GM19043 (cell line): ENCODE results near the gene PRSS35.
"Not testable (repeated sequence)": the region's sequence is repeated elsewhere in the genome, so short reads cannot be mapped to it uniquely, and the experiment has no call there.

Source experiments
- ATAC-seq: cut with Tn5 transposase; IDR thresholded peaks from one replicate; pipeline ENCODE4 v1.9.1; 2021; ENCODE audit warnings: low read depth; ENCODE audit not compliant: unreplicated experiment

PRSS35 gene, protein sequence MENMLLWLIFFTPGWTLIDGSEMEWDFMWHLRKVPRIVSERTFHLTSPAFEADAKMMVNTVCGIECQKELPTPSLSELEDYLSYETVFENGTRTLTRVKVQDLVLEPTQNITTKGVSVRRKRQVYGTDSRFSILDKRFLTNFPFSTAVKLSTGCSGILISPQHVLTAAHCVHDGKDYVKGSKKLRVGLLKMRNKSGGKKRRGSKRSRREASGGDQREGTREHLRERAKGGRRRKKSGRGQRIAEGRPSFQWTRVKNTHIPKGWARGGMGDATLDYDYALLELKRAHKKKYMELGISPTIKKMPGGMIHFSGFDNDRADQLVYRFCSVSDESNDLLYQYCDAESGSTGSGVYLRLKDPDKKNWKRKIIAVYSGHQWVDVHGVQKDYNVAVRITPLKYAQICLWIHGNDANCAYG

DNA sequence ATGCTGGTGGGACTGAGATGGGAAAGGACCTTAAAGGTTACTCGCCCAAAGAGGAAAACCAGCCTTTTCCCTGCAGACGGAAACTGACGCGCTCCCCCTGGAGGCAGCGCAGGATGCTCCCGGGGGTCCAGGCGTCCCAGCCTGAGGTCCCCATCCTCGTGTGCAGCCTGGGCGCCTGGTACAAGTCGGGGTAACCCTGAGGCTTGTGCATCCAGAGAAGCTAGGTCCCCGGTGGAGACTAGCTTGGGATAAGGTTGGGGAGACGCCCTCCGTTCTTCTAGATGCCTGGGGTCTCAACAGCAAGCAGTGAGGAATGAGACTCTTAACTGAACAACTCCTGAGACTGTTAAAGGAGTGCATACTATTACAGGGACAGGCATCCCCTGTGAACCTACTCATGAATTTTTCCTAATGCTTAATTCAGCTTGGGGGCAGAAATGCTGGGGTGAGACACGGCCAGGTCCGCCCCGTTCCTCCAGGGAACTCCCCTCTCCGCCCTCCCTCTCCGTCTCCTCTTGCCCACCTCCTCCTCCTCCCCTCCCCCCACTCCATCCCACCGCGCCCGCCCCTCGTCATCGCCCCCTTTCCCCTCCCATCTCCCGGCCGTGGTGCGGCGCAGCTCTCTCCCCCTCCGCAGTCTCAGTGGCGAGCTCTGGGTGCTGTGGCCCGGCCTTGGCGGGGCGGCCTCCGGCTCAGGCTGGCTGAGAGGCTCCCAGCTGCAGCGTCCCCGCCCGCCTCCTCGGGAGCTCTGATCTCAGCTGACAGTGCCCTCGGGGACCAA, at the start of gene PRSS35:
Gene PRSS35, plus strand, starts transcription at position 634 of the 781 bp plus-strand sequence. CDS start 10,908 bp downstream, outside the sequence.
- ATAC-seq, result peak; percentile 53

DNA sequence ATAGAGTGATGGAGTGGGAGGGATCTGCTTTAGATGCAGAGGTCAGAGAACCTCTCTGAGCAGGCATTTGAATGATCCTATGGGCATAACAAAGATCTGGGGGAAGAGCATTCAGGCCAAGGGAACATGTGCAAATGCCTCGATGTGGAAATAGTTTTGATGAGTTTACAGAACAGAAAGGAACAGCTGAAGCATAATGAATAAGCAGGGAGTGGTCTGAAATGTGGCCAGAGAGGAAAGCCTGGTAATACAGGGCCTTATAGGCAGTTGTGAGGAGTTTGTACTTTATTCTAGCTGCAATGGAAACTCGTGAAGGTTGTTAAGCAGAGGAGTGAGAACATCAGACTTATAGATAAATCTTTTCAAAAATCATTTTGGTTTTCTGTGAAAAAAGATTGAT, 48.4 kb upstream of the PRSS35 start:
- ATAC-seq, result no peak

- no peak for ATAC-seq
These were observed 47.8 kb upstream of the PRSS35 start for GRCh38 chr6:83464381-83465140.

- ATAC-seq, result no peak
These were observed 46.0 kb upstream of the PRSS35 start for GRCh38 chr6:83466328-83466727.

DNA sequence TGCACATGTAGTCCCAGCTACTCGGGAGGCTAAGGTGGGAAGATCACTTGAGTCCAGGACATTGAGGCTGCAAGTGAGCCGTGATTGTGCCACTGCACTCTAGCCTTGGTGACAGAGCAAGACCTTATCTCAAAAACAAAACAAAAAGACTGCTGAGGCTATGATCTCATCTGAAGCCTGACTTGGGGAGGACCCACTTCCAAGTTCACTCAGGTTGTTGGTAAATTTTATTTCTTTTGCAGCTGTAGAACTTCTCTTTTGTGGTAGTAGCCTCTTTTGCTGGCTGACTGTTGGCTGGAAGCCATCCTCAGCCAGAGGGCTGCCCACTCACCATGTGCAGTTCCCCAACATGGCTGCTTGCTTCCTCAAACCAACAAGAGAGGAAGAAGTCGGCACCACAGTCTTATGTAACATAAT, 44.7 kb upstream of the PRSS35 start:
- ATAC-seq, result no peak

DNA sequence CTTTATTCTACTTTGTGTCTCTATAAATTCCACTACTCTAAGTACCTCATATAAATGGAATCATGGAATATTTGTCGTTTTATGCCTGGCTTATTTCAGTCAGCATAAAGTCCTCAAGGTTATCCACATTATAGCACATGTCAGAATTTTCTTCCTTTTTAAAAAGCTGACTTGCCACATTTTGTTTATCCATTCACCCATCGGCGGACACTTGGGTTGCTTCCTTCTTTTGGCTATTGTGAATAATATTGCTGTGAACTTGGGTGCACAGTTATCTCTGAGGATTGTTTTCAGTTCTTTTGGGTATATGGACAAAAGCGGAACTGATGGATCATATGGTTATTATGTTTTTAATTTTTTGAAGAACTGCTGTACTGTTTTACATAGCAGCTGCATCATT, 42.3 kb upstream of the PRSS35 start:
- no peak for ATAC-seq

GRCh38 chr6:83470587-83470986, 41.7 kb upstream of the PRSS35 start:
- no peak for ATAC-seq

- no peak for ATAC-seq
These were observed 39.6 kb upstream of the PRSS35 start for GRCh38 chr6:83472767-83473166.

- ATAC-seq, result no peak
These were observed 38.0 kb upstream of the PRSS35 start for GRCh38 chr6:83474309-83474708.

GRCh38 chr6:83476971-83477370, 35.4 kb upstream of the PRSS35 start:
- ATAC-seq, result no peak

- ATAC-seq, result no peak
These were observed 32.9 kb upstream of the PRSS35 start for GRCh38 chr6:83479389-83479788.

DNA sequence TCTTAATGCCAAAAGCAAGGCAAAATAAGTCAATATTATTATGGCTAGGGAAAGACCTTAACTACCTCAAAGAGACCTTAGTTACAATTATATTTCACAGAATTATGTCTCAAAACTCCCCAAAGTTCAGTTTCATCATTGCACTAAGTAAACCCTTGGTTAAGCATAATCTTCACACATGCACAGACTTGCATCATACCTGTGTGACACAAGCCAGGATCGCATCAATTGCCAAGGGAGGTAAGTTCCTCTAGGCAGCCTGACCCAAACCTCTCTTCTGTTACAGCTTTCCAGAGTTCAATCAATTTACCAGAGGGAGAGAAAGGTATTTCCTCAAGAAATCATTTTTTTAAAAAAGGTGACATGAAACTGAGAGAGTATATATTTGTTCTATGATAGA, 31.9 kb upstream of the PRSS35 start:
- no peak for ATAC-seq

DNA sequence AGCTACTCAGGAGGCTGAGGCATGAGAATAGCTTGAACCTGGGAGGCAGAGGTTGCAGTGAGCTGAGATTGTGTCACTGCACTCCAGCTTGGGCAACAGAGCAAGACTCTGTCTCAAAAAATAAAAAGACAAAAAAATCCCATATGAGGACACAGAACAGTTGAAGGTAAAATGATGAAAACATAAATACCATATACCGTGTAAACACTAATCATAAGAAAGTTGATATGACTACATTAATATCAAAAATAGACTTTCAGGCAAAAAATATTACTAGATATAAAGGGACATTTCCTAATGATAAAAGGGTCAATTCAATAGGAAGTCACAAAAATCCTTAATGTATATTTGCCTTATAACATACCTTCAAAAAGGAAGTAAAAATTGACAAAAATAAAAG, 30.4 kb upstream of the PRSS35 start:
- not testable (repeated sequence) for ATAC-seq

- ATAC-seq, result no peak
These were observed 23.9 kb upstream of the PRSS35 start for GRCh38 chr6:83488448-83488847.

GRCh38 chr6:83488861-83489260, 23.5 kb upstream of the PRSS35 start:
- ATAC-seq, result no peak

DNA sequence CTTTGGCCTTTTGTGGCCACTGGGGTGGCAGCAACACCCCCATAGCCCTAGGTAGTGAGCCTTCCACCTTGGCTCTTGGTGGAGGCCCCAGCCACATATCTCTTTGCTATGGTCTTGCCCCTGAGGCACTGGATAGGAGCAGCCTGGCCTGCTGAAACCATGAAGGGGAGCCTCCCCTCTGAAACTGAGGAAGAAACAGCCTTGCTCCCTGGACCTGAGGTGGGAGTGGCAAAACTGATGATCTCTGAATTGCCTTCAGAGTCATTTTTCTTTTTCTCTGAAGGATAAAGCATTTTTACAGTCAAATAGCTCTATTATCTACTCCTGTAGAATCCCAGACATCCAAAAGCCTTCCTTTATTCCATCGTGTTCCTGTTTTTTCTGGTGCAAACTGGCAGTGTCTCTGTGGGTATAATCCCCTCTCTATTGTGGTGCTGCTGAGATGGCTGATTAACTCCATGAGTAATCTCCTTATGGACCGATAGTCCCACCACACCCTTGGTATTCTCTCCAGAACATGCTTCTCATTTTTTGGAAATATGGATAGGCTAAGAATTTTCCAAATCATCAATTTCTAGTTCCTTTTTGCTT, 22.0 kb upstream of the PRSS35 start:
- no peak for ATAC-seq

GRCh38 chr6:83505356-83505755, 7.0 kb upstream of the PRSS35 start:
- no peak for ATAC-seq

DNA sequence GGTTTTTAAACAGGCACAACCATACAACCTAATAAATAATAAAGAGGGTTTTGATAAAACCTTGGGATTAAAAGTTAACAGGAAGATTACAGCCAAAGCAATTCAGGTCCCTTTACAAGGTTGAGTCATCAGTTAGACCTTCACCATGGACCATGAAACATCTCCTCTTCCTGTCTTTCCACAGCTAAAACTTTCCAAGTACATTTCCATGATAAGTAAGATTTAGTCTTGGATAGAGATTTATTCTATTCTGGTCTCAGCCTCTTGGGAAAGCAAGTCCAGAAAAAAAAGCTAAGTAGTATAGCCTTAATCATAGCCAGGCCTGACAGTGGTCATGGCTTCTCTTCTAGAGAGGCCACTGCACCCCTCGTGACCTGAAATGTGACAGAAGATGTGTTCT, 2.9 kb upstream of the PRSS35 start:
- no peak for ATAC-seq

DNA sequence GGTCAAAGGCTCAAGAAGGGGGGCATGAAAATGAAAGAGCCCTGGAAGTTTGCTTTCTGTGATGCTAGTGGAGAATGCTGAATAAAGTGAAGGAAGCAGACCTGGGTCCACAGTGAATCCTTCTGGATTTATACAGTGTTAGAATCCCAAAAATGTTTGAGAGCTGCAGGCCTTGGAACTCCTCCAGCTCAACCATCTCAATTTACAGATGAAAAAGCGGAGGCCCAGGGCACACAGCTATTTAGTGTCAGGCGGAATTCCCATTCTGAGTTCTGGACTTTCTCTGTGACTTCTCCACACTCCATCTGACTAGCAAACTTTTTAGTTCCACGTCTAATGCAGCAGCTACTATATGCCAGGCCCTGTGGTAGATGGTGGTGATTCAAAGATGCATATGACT, 1.5 kb upstream of the PRSS35 start:
- ATAC-seq, result no peak

DNA sequence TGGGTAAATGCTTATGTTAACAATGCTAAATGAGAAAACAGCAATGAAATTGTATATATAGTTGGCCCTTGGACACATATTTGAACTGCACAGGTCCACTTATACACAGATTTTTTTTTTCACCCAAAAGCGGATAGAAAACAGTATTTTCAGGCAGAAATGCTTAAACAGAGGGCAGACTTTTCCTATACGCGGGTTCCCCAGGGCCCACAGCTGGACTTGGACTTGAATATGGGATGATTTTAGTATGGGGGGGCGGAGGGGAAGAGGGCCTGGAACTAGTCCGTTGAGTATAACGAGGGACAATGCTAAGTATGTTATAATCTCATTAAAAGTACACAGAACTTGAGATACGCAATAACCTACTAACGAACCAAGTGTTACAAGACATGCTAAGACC, 1.1 kb upstream of the PRSS35 start:
- ATAC-seq, result no peak

GRCh38 chr6:83514466-83514865, 2.1 kb downstream of the PRSS35 start:
- no peak for ATAC-seq
